MM.1S (cell line): ENCODE data around the gene C1QTNF4.

Experiments
- DNase-seq: peaks from one replicate; pipeline ENCODE4 v3.0.0-alpha.2; 2015
- H2AFZ ChIP-seq: fragments of 300-600 bp; sonication (generic); 2 replicates; pipeline ENCODE4 v1.6.0; 2016; ENCODE audit warnings: antibody characterized with exemption, low read length
- H3F3A ChIP-seq: fragments of 300-600 bp; sonication (generic); 2 replicates; pipeline ENCODE4 v1.6.1; 2016; ENCODE audit warnings: mild to moderate bottlenecking, antibody characterized with exemption, low read length, moderate library complexity, mixed read lengths; ENCODE audit not compliant: insufficient read depth
- H3K27ac ChIP-seq: fragments of 300-600 bp; sonication (generic); 2 replicates; pipeline ENCODE4 v1.5.1; 2016; ENCODE audit warnings: mild to moderate bottlenecking, low read length
- H3K27me3 ChIP-seq: fragments of 300-600 bp; sonication (generic); replicated peaks from 2 replicates; pipeline ENCODE4 v1.6.0; 2016; ENCODE audit warnings: low read length; ENCODE audit not compliant: insufficient read depth
- H3K36me3 ChIP-seq: fragments of 300-600 bp; sonication (generic); replicated peaks from 2 replicates; pipeline ENCODE4 v1.6.1; 2016; ENCODE audit warnings: mild to moderate bottlenecking, low read length, mixed read lengths; ENCODE audit not compliant: insufficient read depth
- H3K4me1 ChIP-seq: fragments of 300-600 bp; sonication (generic); 2 replicates; pipeline ENCODE4 v1.6.1; 2016; ENCODE audit warnings: low read length, mixed read lengths
- H3K4me2 ChIP-seq: fragments of 300-600 bp; sonication (generic); 2 replicates; pipeline ENCODE4 v1.6.0; 2016; ENCODE audit warnings: low read depth, low read length
- H3K4me3 ChIP-seq: fragments of 300-600 bp; sonication (generic); 2 replicates; pipeline ENCODE4 v1.5.1; 2016; ENCODE audit warnings: low read length, mixed read lengths
- H3K79me2 ChIP-seq: fragments of 300-600 bp; sonication (generic); 2 replicates; pipeline ENCODE4 v1.6.1; 2016; ENCODE audit warnings: mixed run types, low read length, mixed read lengths
- H3K9ac ChIP-seq: fragments of 300-600 bp; sonication (generic); 2 replicates; pipeline ENCODE4 v1.6.1; 2016; ENCODE audit warnings: low read length, mixed read lengths
- H3K9me2 ChIP-seq: fragments of 300-600 bp; sonication (generic); replicated peaks from 2 replicates; pipeline ENCODE4 v1.6.1; 2016; ENCODE audit warnings: mild to moderate bottlenecking, low read length, mixed read lengths; ENCODE audit not compliant: insufficient read depth
- H3K9me3 ChIP-seq: fragments of 300-600 bp; sonication (generic); replicated peaks from 2 replicates; pipeline ENCODE4 v1.6.1; 2016; ENCODE audit warnings: mild to moderate bottlenecking, low read length, mixed read lengths; ENCODE audit not compliant: insufficient read depth
- H4K20me1 ChIP-seq: fragments of 300-600 bp; sonication (generic); 2 replicates; pipeline ENCODE4 v1.6.1; 2016; ENCODE audit warnings: mild to moderate bottlenecking, low read length, moderate library complexity, mixed read lengths; ENCODE audit not compliant: insufficient read depth
- EZH2 ChIP-seq: fragments of 300-600 bp; sonication (generic); optimal IDR thresholded peaks from 2 replicates; pipeline ENCODE3; 2017; ENCODE audit warnings: low read depth, mild to moderate bottlenecking, antibody characterized with exemption, low read length, mixed read lengths
- EZH2phosphoT487 ChIP-seq: fragments of 300-600 bp; sonication (generic); IDR thresholded peaks from 2 replicates; pipeline ENCODE4 v1.6.1; 2018; ENCODE audit warnings: antibody characterized with exemption, low read length
- TF ChIP-seq, protein P1 (sequence below): fragments of 300-600 bp; sonication (generic); IDR thresholded peaks from 2 replicates; pipeline ENCODE4 v1.5.1; 2016; ENCODE audit warnings: antibody characterized with exemption, low read length, mixed read lengths

Gene C1QTNF4

DNA sequence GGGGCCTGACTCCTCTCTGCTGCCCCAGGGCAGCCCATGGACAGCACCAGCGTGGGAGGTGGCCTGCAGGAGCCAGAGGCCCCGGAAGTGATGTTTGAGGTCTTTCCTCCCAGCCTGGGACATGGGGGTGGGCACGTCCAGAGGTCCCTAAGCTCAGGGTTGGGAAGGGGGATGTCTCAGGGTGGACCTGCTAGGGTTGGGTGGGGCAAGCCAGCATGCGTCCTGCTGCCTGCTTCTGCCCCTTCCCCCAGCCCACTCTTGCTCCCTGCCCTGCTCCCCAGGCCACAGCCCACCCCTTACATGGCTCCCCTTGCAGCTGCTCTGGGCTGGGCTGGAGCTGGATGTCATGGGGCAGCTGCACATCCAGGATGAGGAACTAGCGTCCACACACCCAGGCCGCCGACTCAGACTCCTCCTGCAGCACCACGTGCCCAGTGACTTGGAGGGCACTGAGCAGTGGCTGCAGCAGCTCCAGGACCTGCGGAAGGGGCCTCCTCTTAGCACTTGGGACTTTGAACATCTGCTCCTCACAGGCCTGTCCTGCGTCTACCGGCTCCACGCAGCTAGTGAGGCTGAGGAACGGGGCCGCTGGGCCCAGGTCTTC is 6.4 kb downstream of the C1QTNF4 start:
- Histone ChIP-seq H3K9ac (no peak overlapping the region), H3K4me2 (no peak overlapping the region), H3K27ac (no peak overlapping the region), H3F3A (no peaks in the 10 kb centered on the region), H3K9me3 (no peaks in the 10 kb centered on the region), H4K20me1 (no peaks in the 10 kb centered on the region), H3K9me2 (no peaks in the 10 kb centered on the region), H2AFZ (no peak overlapping the region), H3K4me3 (no peak overlapping the region), H3K36me3 (no peaks in the 10 kb centered on the region), H3K79me2 (no peaks in the 10 kb centered on the region), H3K4me1 (no peaks in the 10 kb centered on the region), H3K27me3 (no peaks in the 10 kb centered on the region)
- no peak for DNase-seq
- TF ChIP-seq, protein P1, sequence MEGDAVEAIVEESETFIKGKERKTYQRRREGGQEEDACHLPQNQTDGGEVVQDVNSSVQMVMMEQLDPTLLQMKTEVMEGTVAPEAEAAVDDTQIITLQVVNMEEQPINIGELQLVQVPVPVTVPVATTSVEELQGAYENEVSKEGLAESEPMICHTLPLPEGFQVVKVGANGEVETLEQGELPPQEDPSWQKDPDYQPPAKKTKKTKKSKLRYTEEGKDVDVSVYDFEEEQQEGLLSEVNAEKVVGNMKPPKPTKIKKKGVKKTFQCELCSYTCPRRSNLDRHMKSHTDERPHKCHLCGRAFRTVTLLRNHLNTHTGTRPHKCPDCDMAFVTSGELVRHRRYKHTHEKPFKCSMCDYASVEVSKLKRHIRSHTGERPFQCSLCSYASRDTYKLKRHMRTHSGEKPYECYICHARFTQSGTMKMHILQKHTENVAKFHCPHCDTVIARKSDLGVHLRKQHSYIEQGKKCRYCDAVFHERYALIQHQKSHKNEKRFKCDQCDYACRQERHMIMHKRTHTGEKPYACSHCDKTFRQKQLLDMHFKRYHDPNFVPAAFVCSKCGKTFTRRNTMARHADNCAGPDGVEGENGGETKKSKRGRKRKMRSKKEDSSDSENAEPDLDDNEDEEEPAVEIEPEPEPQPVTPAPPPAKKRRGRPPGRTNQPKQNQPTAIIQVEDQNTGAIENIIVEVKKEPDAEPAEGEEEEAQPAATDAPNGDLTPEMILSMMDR, result no peak
- TF ChIP-seq EZH2phosphoT487, result no peak
- TF ChIP-seq EZH2, result no peak

DNA sequence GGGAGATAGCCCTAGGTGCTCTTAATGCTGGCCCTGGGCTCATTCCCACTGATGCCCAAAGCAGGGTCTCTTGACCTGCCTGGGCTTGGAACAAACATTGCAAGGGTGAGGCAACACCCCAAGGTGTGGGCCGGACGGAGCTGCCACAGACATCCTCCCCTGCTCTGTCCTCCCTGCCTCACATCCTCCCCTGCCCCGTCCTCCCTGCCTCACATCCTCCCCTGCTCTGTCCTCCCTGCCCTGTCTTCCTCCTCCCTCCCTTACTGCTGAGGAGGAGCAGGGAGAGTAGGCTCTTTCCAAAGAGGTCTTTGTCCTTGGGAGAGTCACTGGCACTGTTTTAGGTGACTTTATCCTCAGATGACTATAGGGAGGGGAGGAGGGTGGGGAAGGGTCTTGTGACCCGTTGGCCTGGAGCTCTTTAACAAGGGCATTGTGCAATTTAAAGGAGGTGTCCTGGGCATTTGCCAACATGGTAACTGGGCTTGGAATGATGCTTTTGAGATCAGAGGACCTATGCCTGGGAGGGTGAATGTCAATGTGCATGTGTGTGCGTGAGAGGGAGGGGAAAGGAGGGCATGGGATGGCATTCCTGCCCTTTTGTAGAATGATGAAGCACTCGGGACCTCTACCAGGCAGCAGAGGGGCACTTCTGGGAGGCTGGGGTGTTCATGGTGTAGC is 7.0 kb downstream of the C1QTNF4 start:
- Histone ChIP-seq H3K9me2 (no peaks in the 10 kb centered on the region), H3K9ac (no peak overlapping the region), H3F3A (no peaks in the 10 kb centered on the region), H3K4me3 (no peak overlapping the region), H3K36me3 (0 out of 2 replicates have a peak, but pooled peaks cover 2% of the 10 kb centered on the region), H3K9me3 (no peaks in the 10 kb centered on the region), H4K20me1 (no peaks in the 10 kb centered on the region), H3K79me2 (peaks cover 5% of the 10 kb centered on the region; the same call in 1 of the 2 replicates), H3K4me2 (no peak overlapping the region), H3K27me3 (no peaks in the 10 kb centered on the region), H2AFZ (no peak overlapping the region), H3K27ac (no peak overlapping the region), H3K4me1 (no peaks in the 10 kb centered on the region)
- no peak for DNase-seq
- TF ChIP-seq EZH2phosphoT487 (no peak), EZH2 (no peak)
- TF ChIP-seq, protein P1, result no peak

DNA sequence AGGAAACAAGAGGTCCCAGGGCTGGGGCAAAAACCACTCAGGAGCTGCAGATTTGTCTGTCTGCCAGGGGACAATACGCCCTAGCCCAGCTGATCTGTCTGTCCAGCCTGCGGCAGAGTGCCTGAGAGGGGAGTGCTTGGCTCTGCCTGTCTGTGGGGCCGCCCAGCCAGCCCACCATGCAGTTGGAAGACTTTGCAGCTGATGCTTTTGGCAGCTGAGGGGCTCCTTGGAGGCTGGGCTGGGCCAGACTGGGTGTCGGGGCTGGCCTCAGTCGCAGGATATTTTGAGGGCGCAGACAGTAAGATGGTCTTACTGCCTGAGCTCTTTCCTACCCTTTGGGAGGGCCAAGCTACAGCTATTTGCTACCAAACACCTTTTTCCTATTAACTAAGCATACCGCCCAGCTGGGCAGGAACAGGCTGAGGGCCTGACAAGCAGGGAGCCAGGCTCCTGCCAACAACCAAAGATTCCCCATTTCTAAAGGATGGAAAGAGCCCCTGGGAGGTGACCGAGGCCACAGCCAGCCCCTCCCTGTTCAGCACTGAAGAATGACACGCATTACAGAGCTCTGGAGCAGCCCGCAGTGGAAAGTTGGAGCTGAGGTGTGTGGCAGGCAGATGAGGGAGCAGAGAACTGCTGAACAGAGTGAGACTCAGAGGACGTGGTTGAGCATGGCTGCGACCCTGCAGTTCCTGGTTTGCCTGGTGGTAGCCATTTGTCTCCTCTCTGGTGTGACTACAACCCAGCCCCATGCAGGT is 7.9 kb downstream of the C1QTNF4 start, which contains the start of gene FAM180B:
Gene FAM180B (plus strand): TSS at position 581 of the 758 bp plus-strand sequence. CDS start 91 bp downstream, at position 672.
- no peak within 1 kb of the TSS for H3K9ac ChIP-seq

More for the DNA sequence above, 7.9 kb downstream of the C1QTNF4 start, which contains the start of gene FAM180B:
- Histone ChIP-seq H3K36me3 (0 out of 2 replicates have a peak, but pooled peaks cover 11% of the 10 kb centered on the region), H3K4me3 (no peak within 1 kb of the TSS), H2AFZ (no peak within 1 kb of the TSS), H4K20me1 (no peaks in the 10 kb centered on the region), H3K27ac (no peak within 1 kb of the TSS), H3K9me3 (no peaks in the 10 kb centered on the region), H3K4me1 (no peaks in the 10 kb centered on the region), H3K79me2 (peaks cover 14% of the 10 kb centered on the region; the same call in 1 of the 2 replicates), H3K9me2 (no peaks in the 10 kb centered on the region), H3K4me2 (no peak within 1 kb of the TSS), H3K27me3 (no peaks in the 10 kb centered on the region), H3F3A (no peaks in the 10 kb centered on the region)
- DNase-seq, result no peak
- TF ChIP-seq EZH2phosphoT487, result no peak
- no peak for TF ChIP-seq EZH2
- TF ChIP-seq, protein P1, result no peak
